GM23338 (cell line): Measurements from ENCODE around the gene DCTN2. TPM values are rescaled to one million over a fixed set of nuclear protein-coding genes. Genes with fewer than 3 reads are reported as not detected.

Experiments
- ATAC-seq: fragments of 200-7000 bp; cut with Tn5 transposase; 3 replicates; pipeline ENCODE4 v1.9.1; 2020
- DNase-seq: peaks from one replicate; pipeline ENCODE4 v3.0.0-alpha.2; 2015; ENCODE audit warnings: low spot score
- H2AFZ ChIP-seq: fragments of 200-600 bp; sonication (generic); 2 replicates; pipeline ENCODE4 v1.8.0; 2016; ENCODE audit warnings: antibody characterized with exemption, mild to moderate bottlenecking, moderate library complexity
- H3F3A ChIP-seq: fragments of 200-600 bp; sonication (generic); replicated peaks from 2 replicates; pipeline ENCODE4 v1.8.0; 2017; ENCODE audit warnings: antibody characterized with exemption, mixed run types, low read depth
- H3K27ac ChIP-seq: fragments of 200-600 bp; sonication (generic); 2 replicates; pipeline ENCODE4 v1.6.1; 2016; ENCODE audit warnings: low read depth
- H3K27me3 ChIP-seq: fragments of 200-600 bp; sonication (generic); 2 replicates; pipeline ENCODE4 v1.8.0; 2016; ENCODE audit warnings: mild to moderate bottlenecking, mixed run types, moderate library complexity; ENCODE audit not compliant: insufficient read depth
- H3K36me3 ChIP-seq: fragments of 200-600 bp; sonication (generic); 2 replicates; pipeline ENCODE4 v1.8.0; 2016; ENCODE audit warnings: mild to moderate bottlenecking; ENCODE audit not compliant: insufficient read depth
- H3K4me1 ChIP-seq: fragments of 200-600 bp; sonication (generic); 2 replicates; pipeline ENCODE4 v1.8.0; 2016; ENCODE audit warnings: mild to moderate bottlenecking, moderate library complexity; ENCODE audit not compliant: insufficient read depth
- H3K4me2 ChIP-seq: fragments of 200-600 bp; sonication (generic); 2 replicates; pipeline ENCODE4 v1.7.1; 2017; ENCODE audit warnings: mixed run types
- H3K4me3 ChIP-seq: fragments of 200-600 bp; sonication (generic); 2 replicates; pipeline ENCODE4 v1.6.1; 2016; ENCODE audit warnings: mixed run types
- H3K79me2 ChIP-seq: fragments of 200-600 bp; sonication (generic); replicated peaks from 2 replicates; pipeline ENCODE4 v1.8.0; 2017; ENCODE audit warnings: mild to moderate bottlenecking; ENCODE audit not compliant: insufficient read depth
- H3K9me2 ChIP-seq: fragments of 200-600 bp; sonication (generic); 2 replicates; pipeline ENCODE4 v1.8.0; 2017; ENCODE audit not compliant: insufficient read depth
- H4K20me1 ChIP-seq: fragments of 200-600 bp; sonication (generic); replicated peaks from 2 replicates; pipeline ENCODE4 v1.8.0; 2017; ENCODE audit warnings: mild to moderate bottlenecking; ENCODE audit not compliant: insufficient read depth
- H3K27ac Mint-ChIP-seq: 2 replicates; pipeline ENCODE4 v1.8.0; 2020; ENCODE audit warnings: inconsistent platforms, mild to moderate bottlenecking, moderate library complexity, mixed read lengths
- H3K27me3 Mint-ChIP-seq: 3 replicates; pipeline ENCODE4 v1.8.0; 2022; ENCODE audit warnings: low read depth, mild to moderate bottlenecking, moderate library complexity, mixed read lengths, inconsistent platforms; ENCODE audit not compliant: insufficient read depth, poor library complexity
- H3K36me3 Mint-ChIP-seq: 3 replicates; pipeline ENCODE4 v1.8.0; 2021; ENCODE audit warnings: low read depth, mild to moderate bottlenecking, inconsistent platforms, moderate library complexity, mixed read lengths
- H3K4me1 Mint-ChIP-seq: 3 replicates; pipeline ENCODE4 v1.8.0; 2020; ENCODE audit warnings: mild to moderate bottlenecking, inconsistent platforms, mixed read lengths
- H3K4me3 Mint-ChIP-seq: 3 replicates; pipeline ENCODE4 v1.8.0; 2021; ENCODE audit warnings: moderate library complexity, mild to moderate bottlenecking, inconsistent platforms, mixed read lengths
- H3K9me3 Mint-ChIP-seq: 3 replicates; pipeline ENCODE4 v1.8.0; 2020; ENCODE audit warnings: moderate library complexity, mild to moderate bottlenecking, inconsistent platforms, mixed read lengths
- CREB1 ChIP-seq: fragments of 250-450 bp; sonication (Bioruptor Pico); IDR thresholded peaks from 2 replicates; pipeline ENCODE4 v1.5.0; 2020; ENCODE audit warnings: low read depth, mild to moderate bottlenecking, moderate library complexity
- EZH2phosphoT487 ChIP-seq: fragments of 200-600 bp; sonication (generic); IDR thresholded peaks from one replicate; pipeline ENCODE4 v1.8.1; 2018; ENCODE audit warnings: antibody characterized with exemption; ENCODE audit not compliant: unreplicated experiment
- JUNB ChIP-seq: IDR thresholded peaks from one replicate; pipeline ENCODE4 v1.6.1; 2016; ENCODE audit warnings: antibody characterized with exemption; ENCODE audit not compliant: unreplicated experiment
- POLR2AphosphoS5 ChIP-seq: IDR thresholded peaks from 2 replicates; pipeline ENCODE4 v1.6.1; 2016; ENCODE audit warnings: antibody characterized with exemption, low read depth
- polyA plus RNA-seq: library from polyadenylated mRNA; unstranded; fragments of >200 nt; fragmentation: Nextera tagmentation; extraction: Ambion mirVana; gene quantifications from 2 replicates; pipeline ENCODE4 v1.2.1, GENCODE V29; 2016
- total RNA-seq: library from RNA; depleted of rRNA; stranded (reverse); fragments of >200 nt; shearing (Covaris generic); gene quantifications from 2 replicates; pipeline ENCODE4 v1.2.3, GENCODE V29; 2014
- TF ChIP-seq, protein P1 (sequence below), 2 experiments: fragments of 200-600 bp in 1 of 2; sonication (generic) in 1 of 2; conservative IDR thresholded peaks; 2 replicates each; pipeline versions ENCODE4 v1.5.1 to v1.6.1; 2016 to 2017; ENCODE audit warnings: antibody characterized with exemption in 2 of 2, low read depth in 2 of 2, mild to moderate bottlenecking in 2 of 2, moderate library complexity in 1 of 2
- TF ChIP-seq, protein P2 (sequence below): fragments of 250-450 bp; sonication (Bioruptor Pico); IDR thresholded peaks from 2 replicates; pipeline ENCODE4 v1.5.0; 2020; ENCODE audit warnings: mild to moderate bottlenecking, moderate library complexity

The DCTN2 gene
- total and polyA plus RNA-seq, 2 experiments from 2014 or later = 56.1 to 157 TPM

GRCh38 chr12:57512665-57513064, 34.3 kb downstream of the DCTN2 start:
- ATAC-seq (no peak), DNase-seq (no peak)
- Histone ChIP-seq H3F3A (peaks cover 55% of the 10 kb centered on the region), H3K79me2 (peaks cover 23% of the 10 kb centered on the region), H3K36me3 (peaks cover 92% of the 10 kb centered on the region), H4K20me1 (peaks cover 35% of the 10 kb centered on the region), H3K9me2 (no peaks in the 10 kb centered on the region), H3K4me2 (no peak overlapping the region), H3K4me1 (peaks cover 2% of the 10 kb centered on the region; the same call in 1 of the 2 replicates), H3K4me3 (no peak overlapping the region), H3K27me3 (no peaks in the 10 kb centered on the region), H3K27ac (no peak overlapping the region), H2AFZ (no peak overlapping the region)
- H3K9me3 Mint-ChIP-seq = peaks cover 2% of the 10 kb centered on the region; the same call in 2 of the 3 replicates
- H3K4me1 Mint-ChIP-seq = peaks cover 7% of the 10 kb centered on the region
- H3K36me3 Mint-ChIP-seq = peaks cover 95% of the 10 kb centered on the region
- TF ChIP-seq, protein P1, sequence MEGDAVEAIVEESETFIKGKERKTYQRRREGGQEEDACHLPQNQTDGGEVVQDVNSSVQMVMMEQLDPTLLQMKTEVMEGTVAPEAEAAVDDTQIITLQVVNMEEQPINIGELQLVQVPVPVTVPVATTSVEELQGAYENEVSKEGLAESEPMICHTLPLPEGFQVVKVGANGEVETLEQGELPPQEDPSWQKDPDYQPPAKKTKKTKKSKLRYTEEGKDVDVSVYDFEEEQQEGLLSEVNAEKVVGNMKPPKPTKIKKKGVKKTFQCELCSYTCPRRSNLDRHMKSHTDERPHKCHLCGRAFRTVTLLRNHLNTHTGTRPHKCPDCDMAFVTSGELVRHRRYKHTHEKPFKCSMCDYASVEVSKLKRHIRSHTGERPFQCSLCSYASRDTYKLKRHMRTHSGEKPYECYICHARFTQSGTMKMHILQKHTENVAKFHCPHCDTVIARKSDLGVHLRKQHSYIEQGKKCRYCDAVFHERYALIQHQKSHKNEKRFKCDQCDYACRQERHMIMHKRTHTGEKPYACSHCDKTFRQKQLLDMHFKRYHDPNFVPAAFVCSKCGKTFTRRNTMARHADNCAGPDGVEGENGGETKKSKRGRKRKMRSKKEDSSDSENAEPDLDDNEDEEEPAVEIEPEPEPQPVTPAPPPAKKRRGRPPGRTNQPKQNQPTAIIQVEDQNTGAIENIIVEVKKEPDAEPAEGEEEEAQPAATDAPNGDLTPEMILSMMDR (conservative IDR thresholded peaks at IDR 0.05; ENCODE audit: low read depth in 2 of 2) = no peak
- TF ChIP-seq CREB1 = no peak
- TF ChIP-seq EZH2phosphoT487 = no peak
- TF ChIP-seq POLR2AphosphoS5 = no peak; the same call in 1 of the 2 replicates
- no peak for TF ChIP-seq JUNB
- TF ChIP-seq, protein P2, sequence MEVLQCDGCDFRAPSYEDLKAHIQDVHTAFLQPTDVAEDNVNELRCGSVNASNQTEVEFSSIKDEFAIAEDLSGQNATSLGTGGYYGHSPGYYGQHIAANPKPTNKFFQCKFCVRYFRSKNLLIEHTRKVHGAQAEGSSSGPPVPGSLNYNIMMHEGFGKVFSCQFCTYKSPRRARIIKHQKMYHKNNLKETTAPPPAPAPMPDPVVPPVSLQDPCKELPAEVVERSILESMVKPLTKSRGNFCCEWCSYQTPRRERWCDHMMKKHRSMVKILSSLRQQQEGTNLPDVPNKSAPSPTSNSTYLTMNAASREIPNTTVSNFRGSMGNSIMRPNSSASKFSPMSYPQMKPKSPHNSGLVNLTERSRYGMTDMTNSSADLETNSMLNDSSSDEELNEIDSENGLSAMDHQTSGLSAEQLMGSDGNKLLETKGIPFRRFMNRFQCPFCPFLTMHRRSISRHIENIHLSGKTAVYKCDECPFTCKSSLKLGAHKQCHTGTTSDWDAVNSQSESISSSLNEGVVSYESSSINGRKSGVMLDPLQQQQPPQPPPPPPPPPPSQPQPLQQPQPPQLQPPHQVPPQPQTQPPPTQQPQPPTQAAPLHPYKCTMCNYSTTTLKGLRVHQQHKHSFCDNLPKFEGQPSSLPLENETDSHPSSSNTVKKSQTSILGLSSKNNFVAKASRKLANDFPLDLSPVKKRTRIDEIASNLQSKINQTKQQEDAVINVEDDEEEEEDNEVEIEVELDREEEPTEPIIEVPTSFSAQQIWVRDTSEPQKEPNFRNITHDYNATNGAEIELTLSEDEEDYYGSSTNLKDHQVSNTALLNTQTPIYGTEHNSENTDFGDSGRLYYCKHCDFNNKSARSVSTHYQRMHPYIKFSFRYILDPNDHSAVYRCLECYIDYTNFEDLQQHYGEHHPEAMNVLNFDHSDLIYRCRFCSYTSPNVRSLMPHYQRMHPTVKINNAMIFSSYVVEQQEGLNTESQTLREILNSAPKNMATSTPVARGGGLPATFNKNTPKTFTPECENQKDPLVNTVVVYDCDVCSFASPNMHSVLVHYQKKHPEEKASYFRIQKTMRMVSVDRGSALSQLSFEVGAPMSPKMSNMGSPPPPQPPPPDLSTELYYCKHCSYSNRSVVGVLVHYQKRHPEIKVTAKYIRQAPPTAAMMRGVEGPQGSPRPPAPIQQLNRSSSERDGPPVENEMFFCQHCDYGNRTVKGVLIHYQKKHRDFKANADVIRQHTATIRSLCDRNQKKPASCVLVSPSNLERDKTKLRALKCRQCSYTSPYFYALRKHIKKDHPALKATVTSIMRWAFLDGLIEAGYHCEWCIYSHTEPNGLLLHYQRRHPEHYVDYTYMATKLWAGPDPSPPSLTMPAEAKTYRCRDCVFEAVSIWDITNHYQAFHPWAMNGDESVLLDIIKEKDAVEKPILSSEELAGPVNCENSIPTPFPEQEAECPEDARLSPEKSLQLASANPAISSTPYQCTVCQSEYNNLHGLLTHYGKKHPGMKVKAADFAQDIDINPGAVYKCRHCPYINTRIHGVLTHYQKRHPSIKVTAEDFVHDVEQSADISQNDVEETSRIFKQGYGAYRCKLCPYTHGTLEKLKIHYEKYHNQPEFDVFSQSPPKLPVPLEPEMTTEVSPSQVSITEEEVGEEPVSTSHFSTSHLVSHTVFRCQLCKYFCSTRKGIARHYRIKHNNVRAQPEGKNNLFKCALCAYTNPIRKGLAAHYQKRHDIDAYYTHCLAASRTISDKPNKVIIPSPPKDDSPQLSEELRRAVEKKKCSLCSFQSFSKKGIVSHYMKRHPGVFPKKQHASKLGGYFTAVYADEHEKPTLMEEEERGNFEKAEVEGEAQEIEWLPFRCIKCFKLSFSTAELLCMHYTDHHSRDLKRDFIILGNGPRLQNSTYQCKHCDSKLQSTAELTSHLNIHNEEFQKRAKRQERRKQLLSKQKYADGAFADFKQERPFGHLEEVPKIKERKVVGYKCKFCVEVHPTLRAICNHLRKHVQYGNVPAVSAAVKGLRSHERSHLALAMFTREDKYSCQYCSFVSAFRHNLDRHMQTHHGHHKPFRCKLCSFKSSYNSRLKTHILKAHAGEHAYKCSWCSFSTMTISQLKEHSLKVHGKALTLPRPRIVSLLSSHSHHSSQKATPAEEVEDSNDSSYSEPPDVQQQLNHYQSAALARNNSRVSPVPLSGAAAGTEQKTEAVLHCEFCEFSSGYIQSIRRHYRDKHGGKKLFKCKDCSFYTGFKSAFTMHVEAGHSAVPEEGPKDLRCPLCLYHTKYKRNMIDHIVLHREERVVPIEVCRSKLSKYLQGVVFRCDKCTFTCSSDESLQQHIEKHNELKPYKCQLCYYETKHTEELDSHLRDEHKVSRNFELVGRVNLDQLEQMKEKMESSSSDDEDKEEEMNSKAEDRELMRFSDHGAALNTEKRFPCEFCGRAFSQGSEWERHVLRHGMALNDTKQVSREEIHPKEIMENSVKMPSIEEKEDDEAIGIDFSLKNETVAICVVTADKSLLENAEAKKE = no peak
- H3K27me3 Mint-ChIP-seq = peaks cover 23% of the 10 kb centered on the region
- no peak overlapping the region for H3K27ac Mint-ChIP-seq
- H3K4me3 Mint-ChIP-seq = no peak overlapping the region
